Liver (tissue), 9 donors: ENCODE measurements around the gene CST7. TPM values are rescaled to one million over a fixed set of nuclear protein-coding genes. Genes with fewer than 3 reads are reported as not detected.
A peak's percentile ranks its signal among the peaks of the same experiment; 100 is the strongest.
"Not testable (repeated sequence)": the region's sequence is repeated elsewhere in the genome, so short reads cannot be mapped to it uniquely, and the experiment has no call there.

Experiments
- DNase-seq: peaks from one replicate; pipeline ENCODE4 v3.0.0-alpha.2; 2017; ENCODE audit warnings: low spot score
- H3K27ac ChIP-seq, 2 donors: one replicate each; pipeline ENCODE4 v1.7.0; 2013; ENCODE audit warnings: inconsistent platforms in 2 of 2, low read length in 2 of 2, control low read depth in 1 of 2, low read depth in 1 of 2, mild to moderate bottlenecking in 1 of 2
- H3K27me3 ChIP-seq, 4 donors: one replicate each; pipeline versions ENCODE4 v1.6.1 to v1.7.0; 2013; ENCODE audit warnings: low read length in 3 of 4, inconsistent platforms in 1 of 4, mild to moderate bottlenecking in 1 of 4, moderate library complexity in 1 of 4; ENCODE audit not compliant: control insufficient read depth in 4 of 4, insufficient read depth in 4 of 4
- H3K36me3 ChIP-seq, 4 donors: one replicate each; pipeline versions ENCODE4 v1.6.1 to v1.7.0; 2013; ENCODE audit warnings: low read length in 3 of 4, mild to moderate bottlenecking in 3 of 4, low read depth in 1 of 4, moderate library complexity in 1 of 4; ENCODE audit not compliant: control insufficient read depth in 4 of 4, insufficient read depth in 3 of 4
- H3K4me1 ChIP-seq, 4 donors: one replicate each; pipeline versions ENCODE4 v1.6.1 to v1.7.0; 2013; ENCODE audit warnings: low read length in 3 of 4, mild to moderate bottlenecking in 3 of 4, moderate library complexity in 1 of 4; ENCODE audit not compliant: control insufficient read depth in 4 of 4, insufficient read depth in 4 of 4
- H3K4me3 ChIP-seq, 3 donors: one replicate each; pipeline versions ENCODE4 v1.6.1 to v1.7.0; 2013; ENCODE audit warnings: low read length in 3 of 3, control low read depth in 1 of 3, low read depth in 1 of 3, mild to moderate bottlenecking in 1 of 3
- H3K9ac ChIP-seq, 2 donors: one replicate each; pipeline ENCODE4 v1.7.0; 2013; ENCODE audit warnings: low read length in 2 of 2, mild to moderate bottlenecking in 2 of 2, moderate library complexity in 2 of 2, control low read depth in 1 of 2, low read depth in 1 of 2
- H3K9me3 ChIP-seq, 4 donors: one replicate each; pipeline versions ENCODE4 v1.6.1 to v1.7.0; 2013; ENCODE audit warnings: low read length in 3 of 4; ENCODE audit not compliant: control insufficient read depth in 4 of 4
- EGR1 ChIP-seq, 2 donors: IDR thresholded peaks; 2 replicates each; pipeline ENCODE4 v1.6.1; 2016 to 2018; ENCODE audit warnings: antibody characterized with exemption in 2 of 2, low read depth in 2 of 2
- FOXA1 ChIP-seq: IDR thresholded peaks from 2 replicates; pipeline ENCODE4 v1.6.1; 2016; ENCODE audit warnings: antibody characterized with exemption
- FOXA2 ChIP-seq: IDR thresholded peaks from 2 replicates; pipeline ENCODE4 v1.6.1; 2016; ENCODE audit warnings: antibody characterized with exemption
- HNF4G ChIP-seq: IDR thresholded peaks from 2 replicates; pipeline ENCODE4 v1.6.1; 2016; ENCODE audit warnings: antibody characterized with exemption
- JUND ChIP-seq, 2 donors: IDR thresholded peaks; 2 replicates each; pipeline ENCODE4 v1.6.1; 2016; ENCODE audit warnings: antibody characterized with exemption in 2 of 2
- NR2F2 ChIP-seq: IDR thresholded peaks from 2 replicates; pipeline ENCODE4 v1.6.1; 2016; ENCODE audit warnings: antibody characterized with exemption
- RAD21 ChIP-seq, 2 donors: IDR thresholded peaks; 2 replicates each; pipeline ENCODE4 v1.6.1; 2016; ENCODE audit warnings: antibody characterized with exemption in 2 of 2, mild to moderate bottlenecking in 2 of 2
- RXRA ChIP-seq, 2 donors: IDR thresholded peaks; 2 replicates each; pipeline ENCODE4 v1.6.1; 2017 to 2018; ENCODE audit warnings: antibody characterized with exemption in 2 of 2, mild to moderate bottlenecking in 1 of 2
- SP1 ChIP-seq: IDR thresholded peaks from 2 replicates; pipeline ENCODE4 v1.6.1; 2018; ENCODE audit warnings: antibody characterized with exemption, mild to moderate bottlenecking
- TAF1 ChIP-seq: conservative IDR thresholded peaks from 2 replicates; pipeline ENCODE4 v1.6.1; 2016; ENCODE audit warnings: antibody characterized with exemption, mild to moderate bottlenecking
- YY1 ChIP-seq: IDR thresholded peaks from 2 replicates; pipeline ENCODE4 v1.6.1; 2016; ENCODE audit warnings: antibody characterized with exemption, mild to moderate bottlenecking
- WGBS: extraction: QIAGEN DNeasy Blood & Tissue Kit; methylation state at CpG from one replicate; pipeline ENCODE4 v1.1.7; 2013; 5-methylcytosine and 5-hydroxymethylcytosine counted together
- polyA plus RNA-seq, 2 donors: library from polyadenylated mRNA; stranded (reverse) in 1 of 2; unstranded in 1 of 2; fragments of 200-250 nt in 1 of 2; fragments of >200 nt in 1 of 2; fragmentation: Nextera tagmentation in 1 of 2; extraction: Ambion mirVana in 1 of 2; gene quantifications; one replicate each; pipeline versions ENCODE4 v1.2.1 to v1.2.3, GENCODE V29; 2013 to 2015
- total RNA-seq, 2 donors: library from RNA; depleted of rRNA; stranded (reverse); fragments of >200 nt; gene quantifications; one replicate each; pipeline ENCODE4 v1.2.3, GENCODE V29; 2014
- TF ChIP-seq, protein P1 (sequence below): IDR thresholded peaks from 2 replicates; pipeline ENCODE4 v1.6.1; 2016; ENCODE audit warnings: antibody characterized with exemption, mild to moderate bottlenecking
- TF ChIP-seq, protein P2 (sequence below): IDR thresholded peaks from 2 replicates; pipeline ENCODE4 v1.6.1; 2016; ENCODE audit warnings: antibody characterized with exemption
- TF ChIP-seq, protein P3 (sequence below): IDR thresholded peaks from 2 replicates; pipeline ENCODE4 v1.6.1; 2016; ENCODE audit warnings: antibody characterized with exemption
- TF ChIP-seq, protein P4 (sequence below): fragments of 150-350 bp; IDR thresholded peaks from 2 replicates; pipeline ENCODE4 v1.5.1; 2017; ENCODE audit warnings: improper control_type of control experiment, low read depth, low read length; ENCODE audit not compliant: missing input control
- donor health status: healthy.
- donor health status: healthy.
- donor health status: healthy.
- donor health status: healthy.
- donor health status: healthy.

CST7 gene
- total and polyA plus RNA-seq, 4 donors = 1.5 to 15.1 (median 2.7) TPM

DNA sequence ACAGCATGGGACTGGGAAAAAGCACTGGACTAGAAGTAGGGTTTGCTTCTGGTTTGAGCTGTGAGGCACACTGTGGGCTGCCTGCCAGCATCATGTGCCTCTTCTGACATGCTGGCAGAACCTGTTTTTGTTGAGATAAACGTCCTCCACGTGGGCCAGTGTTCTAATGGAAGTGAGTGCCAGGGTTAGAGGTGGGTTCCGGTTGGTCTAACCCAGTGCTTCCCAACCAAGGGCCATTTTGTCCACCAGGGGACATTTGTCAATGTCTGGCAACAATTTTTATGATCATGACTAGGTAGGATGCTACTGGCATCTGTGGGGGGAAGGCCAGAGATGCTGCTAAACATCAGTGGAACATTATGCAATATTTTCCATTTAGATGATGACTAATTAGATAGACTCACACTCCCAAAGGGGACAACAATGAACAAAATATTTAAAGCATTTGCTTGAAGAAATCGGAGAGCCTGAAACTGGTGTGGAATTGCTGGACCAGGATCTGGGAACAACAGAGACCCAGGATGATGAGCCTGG, 51.3 kb downstream of the CST7 start:
- Histone ChIP-seq H3K27me3 (no peaks in the 10 kb centered on the region), H3K27ac (no peak overlapping the region), H3K9me3 (no peaks in the 10 kb centered on the region), H3K4me3 (no peak overlapping the region), H3K9ac (no peak overlapping the region), H3K36me3 (no peaks in the 10 kb centered on the region), H3K4me1 (peaks cover 0 to 3% (median under 1%) of the 10 kb centered on the region in 4 donors)
- no peak for DNase-seq
- WGBS = 44% methylated on average over 4 of the region's 4 CpGs
- peak in 1 of 2 donors; percentile 14 for TF ChIP-seq RAD21 (IDR thresholded peaks at IDR 0.05)
- TF ChIP-seq JUND (IDR thresholded peaks at IDR 0.05) = no peak
- TF ChIP-seq, protein P1, sequence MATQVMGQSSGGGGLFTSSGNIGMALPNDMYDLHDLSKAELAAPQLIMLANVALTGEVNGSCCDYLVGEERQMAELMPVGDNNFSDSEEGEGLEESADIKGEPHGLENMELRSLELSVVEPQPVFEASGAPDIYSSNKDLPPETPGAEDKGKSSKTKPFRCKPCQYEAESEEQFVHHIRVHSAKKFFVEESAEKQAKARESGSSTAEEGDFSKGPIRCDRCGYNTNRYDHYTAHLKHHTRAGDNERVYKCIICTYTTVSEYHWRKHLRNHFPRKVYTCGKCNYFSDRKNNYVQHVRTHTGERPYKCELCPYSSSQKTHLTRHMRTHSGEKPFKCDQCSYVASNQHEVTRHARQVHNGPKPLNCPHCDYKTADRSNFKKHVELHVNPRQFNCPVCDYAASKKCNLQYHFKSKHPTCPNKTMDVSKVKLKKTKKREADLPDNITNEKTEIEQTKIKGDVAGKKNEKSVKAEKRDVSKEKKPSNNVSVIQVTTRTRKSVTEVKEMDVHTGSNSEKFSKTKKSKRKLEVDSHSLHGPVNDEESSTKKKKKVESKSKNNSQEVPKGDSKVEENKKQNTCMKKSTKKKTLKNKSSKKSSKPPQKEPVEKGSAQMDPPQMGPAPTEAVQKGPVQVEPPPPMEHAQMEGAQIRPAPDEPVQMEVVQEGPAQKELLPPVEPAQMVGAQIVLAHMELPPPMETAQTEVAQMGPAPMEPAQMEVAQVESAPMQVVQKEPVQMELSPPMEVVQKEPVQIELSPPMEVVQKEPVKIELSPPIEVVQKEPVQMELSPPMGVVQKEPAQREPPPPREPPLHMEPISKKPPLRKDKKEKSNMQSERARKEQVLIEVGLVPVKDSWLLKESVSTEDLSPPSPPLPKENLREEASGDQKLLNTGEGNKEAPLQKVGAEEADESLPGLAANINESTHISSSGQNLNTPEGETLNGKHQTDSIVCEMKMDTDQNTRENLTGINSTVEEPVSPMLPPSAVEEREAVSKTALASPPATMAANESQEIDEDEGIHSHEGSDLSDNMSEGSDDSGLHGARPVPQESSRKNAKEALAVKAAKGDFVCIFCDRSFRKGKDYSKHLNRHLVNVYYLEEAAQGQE = no peak
- TF ChIP-seq FOXA1 = no peak
- no peak for TF ChIP-seq HNF4G
- no peak for TF ChIP-seq TAF1
- no peak for TF ChIP-seq RXRA (IDR thresholded peaks at IDR 0.05)
- TF ChIP-seq, protein P2, sequence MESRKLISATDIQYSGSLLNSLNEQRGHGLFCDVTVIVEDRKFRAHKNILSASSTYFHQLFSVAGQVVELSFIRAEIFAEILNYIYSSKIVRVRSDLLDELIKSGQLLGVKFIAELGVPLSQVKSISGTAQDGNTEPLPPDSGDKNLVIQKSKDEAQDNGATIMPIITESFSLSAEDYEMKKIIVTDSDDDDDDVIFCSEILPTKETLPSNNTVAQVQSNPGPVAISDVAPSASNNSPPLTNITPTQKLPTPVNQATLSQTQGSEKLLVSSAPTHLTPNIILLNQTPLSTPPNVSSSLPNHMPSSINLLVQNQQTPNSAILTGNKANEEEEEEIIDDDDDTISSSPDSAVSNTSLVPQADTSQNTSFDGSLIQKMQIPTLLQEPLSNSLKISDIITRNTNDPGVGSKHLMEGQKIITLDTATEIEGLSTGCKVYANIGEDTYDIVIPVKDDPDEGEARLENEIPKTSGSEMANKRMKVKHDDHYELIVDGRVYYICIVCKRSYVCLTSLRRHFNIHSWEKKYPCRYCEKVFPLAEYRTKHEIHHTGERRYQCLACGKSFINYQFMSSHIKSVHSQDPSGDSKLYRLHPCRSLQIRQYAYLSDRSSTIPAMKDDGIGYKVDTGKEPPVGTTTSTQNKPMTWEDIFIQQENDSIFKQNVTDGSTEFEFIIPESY = no peak

DNA sequence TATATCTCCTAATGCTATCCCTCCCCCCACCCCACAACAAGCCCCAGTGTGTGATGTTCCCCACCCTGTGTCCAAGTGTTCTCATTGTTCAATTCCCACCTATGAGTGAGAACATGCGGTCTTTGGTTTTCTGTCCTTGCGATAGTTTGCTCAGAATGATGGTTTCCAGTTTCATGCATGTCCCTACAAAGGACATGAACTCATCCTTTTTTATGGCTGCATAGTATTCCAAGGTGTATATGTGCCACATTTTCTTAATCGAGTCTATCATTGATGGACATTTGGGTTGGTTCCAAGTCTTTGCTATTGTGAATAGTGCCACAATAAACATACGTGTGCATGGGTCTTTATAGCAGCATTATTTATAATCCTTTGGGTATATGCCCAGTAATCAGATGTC, 52.3 kb downstream of the CST7 start:
- 94% methylated on average over 4 of the region's 4 CpGs for WGBS
- H3K27ac ChIP-seq = not testable (repeated sequence)

DNA sequence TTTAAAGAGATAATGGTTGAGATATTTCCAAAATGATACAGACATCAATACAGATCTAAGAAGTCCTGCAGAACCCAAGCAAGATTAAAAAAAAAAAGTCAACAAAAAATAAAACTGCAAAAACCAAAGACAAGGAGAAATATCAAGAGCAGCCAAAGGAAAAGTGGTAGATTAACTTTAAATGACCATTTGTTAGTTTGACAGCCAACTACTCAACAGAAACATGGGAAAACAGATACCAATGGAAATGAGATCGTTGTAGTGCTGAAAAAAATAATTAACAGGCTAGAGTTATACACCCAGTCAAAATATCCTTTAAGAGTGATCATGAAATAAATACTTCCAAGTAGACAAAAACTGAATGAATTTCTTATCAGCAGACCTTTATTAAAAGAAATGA, 53.9 kb downstream of the CST7 start:
- TF ChIP-seq FOXA2 (no peak), NR2F2 (no peak), YY1 (no peak), EGR1 (IDR thresholded peaks at IDR 0.05; ENCODE audit: low read depth in 2 of 2) (no peak), FOXA1 (no peak), TAF1 (no peak), SP1 (no peak), HNF4G (no peak), JUND (IDR thresholded peaks at IDR 0.05) (no peak), RAD21 (IDR thresholded peaks at IDR 0.05) (no peak)
- TF ChIP-seq, protein P3, sequence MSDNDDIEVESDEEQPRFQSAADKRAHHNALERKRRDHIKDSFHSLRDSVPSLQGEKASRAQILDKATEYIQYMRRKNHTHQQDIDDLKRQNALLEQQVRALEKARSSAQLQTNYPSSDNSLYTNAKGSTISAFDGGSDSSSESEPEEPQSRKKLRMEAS = no peak
- TF ChIP-seq, protein P4, sequence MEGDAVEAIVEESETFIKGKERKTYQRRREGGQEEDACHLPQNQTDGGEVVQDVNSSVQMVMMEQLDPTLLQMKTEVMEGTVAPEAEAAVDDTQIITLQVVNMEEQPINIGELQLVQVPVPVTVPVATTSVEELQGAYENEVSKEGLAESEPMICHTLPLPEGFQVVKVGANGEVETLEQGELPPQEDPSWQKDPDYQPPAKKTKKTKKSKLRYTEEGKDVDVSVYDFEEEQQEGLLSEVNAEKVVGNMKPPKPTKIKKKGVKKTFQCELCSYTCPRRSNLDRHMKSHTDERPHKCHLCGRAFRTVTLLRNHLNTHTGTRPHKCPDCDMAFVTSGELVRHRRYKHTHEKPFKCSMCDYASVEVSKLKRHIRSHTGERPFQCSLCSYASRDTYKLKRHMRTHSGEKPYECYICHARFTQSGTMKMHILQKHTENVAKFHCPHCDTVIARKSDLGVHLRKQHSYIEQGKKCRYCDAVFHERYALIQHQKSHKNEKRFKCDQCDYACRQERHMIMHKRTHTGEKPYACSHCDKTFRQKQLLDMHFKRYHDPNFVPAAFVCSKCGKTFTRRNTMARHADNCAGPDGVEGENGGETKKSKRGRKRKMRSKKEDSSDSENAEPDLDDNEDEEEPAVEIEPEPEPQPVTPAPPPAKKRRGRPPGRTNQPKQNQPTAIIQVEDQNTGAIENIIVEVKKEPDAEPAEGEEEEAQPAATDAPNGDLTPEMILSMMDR = no peak
- TF ChIP-seq, protein P2 = no peak
- DNase-seq = no peak
- WGBS = 93% methylated on average over 1 of the region's 1 CpG
- no peak overlapping the region for H3K27ac ChIP-seq
- H3K9me3 ChIP-seq = no peaks in the 10 kb centered on the region
- H3K4me1 ChIP-seq = peaks cover 2 to 12% (median 7%) of the 10 kb centered on the region in 4 donors
- H3K4me3 ChIP-seq = no peak overlapping the region
- H3K9ac ChIP-seq = no peak overlapping the region
- no peaks in the 10 kb centered on the region for H3K36me3 ChIP-seq
- no peaks in the 10 kb centered on the region for H3K27me3 ChIP-seq

More for the DNA sequence above, 52.3 kb downstream of the CST7 start:
- H3K4me3 ChIP-seq, H3K9ac ChIP-seq, H3K27me3 ChIP-seq, DNase-seq, H3K4me1 ChIP-seq, H3K36me3 ChIP-seq, H3K9me3 ChIP-seq: not testable (repeated sequence)
